NCI-H2196 (cell line): ENCODE measurements around the gene TMC3.

Source experiments
- DNase-seq: peaks from one replicate; lab custom pipeline; 2025; ENCODE audit not compliant: unreplicated experiment; lab: John Stamatoyannopoulos, UW

The TMC3 gene

GRCh38 chr15:81301385-81301784 lies 72.6 kb downstream of the TMC3 start:
- DNase-seq, result no peak

- no peak for DNase-seq
Measured at GRCh38 chr15:81299630-81300273, 74.3 kb downstream of the TMC3 start.

- DNase-seq, result no peak
Measured at GRCh38 chr15:81299156-81299555, 74.9 kb downstream of the TMC3 start.

GRCh38 chr15:81298611-81299010 lies 75.4 kb downstream of the TMC3 start:
- DNase-seq, result no peak

- DNase-seq, result no peak
Measured at GRCh38 chr15:81297603-81298575, 76.1 kb downstream of the TMC3 start.

- DNase-seq, result no peak
Measured at GRCh38 chr15:81297147-81297572, 76.9 kb downstream of the TMC3 start.

GRCh38 chr15:81296673-81297072 lies 77.3 kb downstream of the TMC3 start:
- no peak for DNase-seq

GRCh38 chr15:81296186-81296585 lies 77.8 kb downstream of the TMC3 start:
- no peak for DNase-seq

- no peak for DNase-seq
Measured at GRCh38 chr15:81295486-81296121, 78.4 kb downstream of the TMC3 start.

GRCh38 chr15:81294516-81294880 lies 79.5 kb downstream of the TMC3 start:
- DNase-seq, result no peak

- DNase-seq, result no peak
Measured at GRCh38 chr15:81293728-81294515, 80.1 kb downstream of the TMC3 start.

- no peak for DNase-seq
Measured at GRCh38 chr15:81292523-81293001, 81.5 kb downstream of the TMC3 start.

- DNase-seq, result no peak
Measured at GRCh38 chr15:81291916-81292522, 82.0 kb downstream of the TMC3 start.

GRCh38 chr15:81289910-81290309 lies 84.1 kb downstream of the TMC3 start:
- DNase-seq, result no peak

GRCh38 chr15:81288616-81289015 lies 85.4 kb downstream of the TMC3 start:
- DNase-seq, result no peak

GRCh38 chr15:81288040-81288439 lies 86.0 kb downstream of the TMC3 start:
- DNase-seq, result no peak

GRCh38 chr15:81286621-81287121 lies 87.3 kb downstream of the TMC3 start:
- DNase-seq, result no peak

- DNase-seq, result no peak
Measured at GRCh38 chr15:81285461-81285860, 88.6 kb downstream of the TMC3 start.

- no peak for DNase-seq
Measured at GRCh38 chr15:81284256-81285031, 89.6 kb downstream of the TMC3 start.
